HPDE6-E6E7 (cell line): ENCODE results near the gene MAD1L1.
"Not testable (repeated sequence)": the region's sequence is repeated elsewhere in the genome, so short reads cannot be mapped to it uniquely, and the experiment has no call there.

ENCODE experiments used
- DNase-seq: peaks from one replicate; pipeline ENCODE4 v3.0.0; 2011; ENCODE audit warnings: missing footprints; ENCODE audit errors: extremely low spot score

MAD1L1 gene

DNA sequence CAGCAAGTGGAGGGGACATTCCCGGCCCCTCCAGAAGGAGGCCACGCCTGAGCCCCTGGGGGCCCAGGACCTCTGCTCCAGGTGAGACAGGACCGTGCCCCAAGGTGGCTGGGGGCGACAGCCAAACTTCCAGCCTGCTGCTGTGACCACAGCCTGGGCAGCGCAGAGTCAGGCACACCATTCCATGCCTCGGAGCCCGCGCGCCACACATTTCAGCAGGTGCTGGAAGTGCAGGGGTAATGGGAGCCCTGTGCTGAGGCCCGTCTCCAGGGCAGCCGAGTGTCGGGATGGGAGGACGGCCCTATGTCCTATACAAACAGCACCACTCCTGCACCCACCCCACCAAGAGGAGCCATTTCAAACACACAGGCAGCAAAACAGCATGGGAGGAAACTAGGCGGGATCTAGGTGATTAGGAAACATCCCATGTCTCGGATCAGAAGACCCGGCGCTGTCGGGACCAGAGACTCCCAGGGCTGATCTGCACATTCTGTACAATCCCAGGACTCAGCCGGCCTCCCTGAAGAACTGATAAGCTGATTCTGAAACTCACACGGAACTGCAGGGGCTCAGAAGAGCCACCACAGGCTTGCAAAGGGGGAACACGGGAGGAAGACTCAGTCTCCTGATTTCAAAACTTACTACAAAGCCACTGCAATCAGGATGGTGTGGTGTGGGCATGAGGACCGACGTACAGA, 290.4 kb downstream of the MAD1L1 start:
- DNase-seq: no peak

GRCh38 chr7:1941464-1942242, 291.1 kb downstream of the MAD1L1 start:
- DNase-seq: no peak

- no peak for DNase-seq
These were observed 291.9 kb downstream of the MAD1L1 start for GRCh38 chr7:1940863-1941262.

GRCh38 chr7:1940402-1940786, 292.4 kb downstream of the MAD1L1 start:
- DNase-seq: no peak

DNA sequence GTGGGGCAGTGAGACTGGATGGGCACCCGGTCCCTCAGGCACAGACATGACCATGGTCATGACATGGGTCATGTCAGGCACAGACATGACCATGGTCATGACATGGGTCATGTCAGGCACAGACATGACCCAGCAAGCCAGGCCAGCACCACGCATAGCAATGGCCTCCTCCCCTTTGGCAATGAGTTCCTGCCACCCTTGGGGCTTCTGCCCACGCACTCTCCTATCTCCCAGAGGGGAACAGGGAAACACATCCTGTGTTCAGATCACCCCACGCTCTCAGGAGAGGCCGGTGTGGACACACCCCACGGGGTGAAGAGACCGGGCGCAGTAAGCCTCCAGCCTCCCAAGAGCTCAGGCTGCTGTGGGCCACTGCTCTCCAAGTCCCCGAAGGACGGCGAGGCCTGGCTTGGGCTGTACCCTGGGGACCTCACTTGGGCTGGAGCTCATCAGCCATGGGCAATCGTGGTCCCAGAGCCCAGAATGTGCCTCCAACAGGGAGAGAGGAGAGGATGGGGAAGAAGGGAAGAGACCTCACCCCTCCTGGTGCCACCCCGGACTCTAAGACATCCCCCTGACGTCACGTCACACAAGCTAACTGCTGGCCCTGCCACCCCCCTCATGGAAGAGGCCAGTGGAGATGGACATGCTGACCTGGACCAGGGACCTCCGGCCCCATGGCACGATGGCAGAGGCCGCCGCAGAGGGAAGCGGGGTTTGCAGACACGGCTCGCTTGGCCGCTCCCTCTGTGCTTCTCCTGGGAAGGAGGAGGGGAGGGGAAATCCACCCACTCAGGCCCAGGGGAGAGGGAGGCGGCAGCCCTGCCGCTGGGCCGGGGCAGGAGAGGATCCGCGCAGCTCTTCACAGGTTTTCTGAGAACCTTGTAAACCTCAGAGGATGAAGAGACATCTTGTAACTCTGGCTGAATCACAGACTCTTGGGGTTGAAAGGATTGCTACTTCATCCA, 293.0 kb downstream of the MAD1L1 start:
- DNase-seq: no peak

- no peak for DNase-seq
These were observed 293.8 kb downstream of the MAD1L1 start for GRCh38 chr7:1938788-1939433.

- no peak for DNase-seq
These were observed 295.5 kb downstream of the MAD1L1 start for GRCh38 chr7:1937252-1937605.

- no peak for DNase-seq
These were observed 296.1 kb downstream of the MAD1L1 start for GRCh38 chr7:1936531-1937251.

GRCh38 chr7:1936006-1936310, 296.8 kb downstream of the MAD1L1 start:
- no peak for DNase-seq

- DNase-seq: no peak
These were observed 297.4 kb downstream of the MAD1L1 start for GRCh38 chr7:1935176-1936005.

DNA sequence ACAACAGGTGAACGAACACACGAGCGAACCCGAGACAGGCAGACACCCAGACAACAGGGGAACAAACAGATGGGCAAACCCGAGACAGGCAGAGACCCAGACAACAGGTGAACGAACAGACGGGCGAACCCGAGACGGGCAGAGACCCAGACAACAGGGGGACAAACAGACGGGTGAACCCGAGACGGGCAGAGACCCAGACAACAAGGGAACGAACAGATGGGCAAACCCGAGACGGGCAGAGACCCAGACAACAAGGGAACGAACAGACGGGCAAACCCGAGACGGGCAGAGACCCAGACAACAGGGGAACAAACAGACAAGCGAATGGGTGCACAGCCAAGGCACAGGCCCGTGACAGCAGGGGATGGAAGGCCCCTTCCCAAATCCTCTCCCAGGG, 298.0 kb downstream of the MAD1L1 start:
- DNase-seq: no peak

- DNase-seq: no peak
These were observed 298.7 kb downstream of the MAD1L1 start for GRCh38 chr7:1934017-1934416.

DNA sequence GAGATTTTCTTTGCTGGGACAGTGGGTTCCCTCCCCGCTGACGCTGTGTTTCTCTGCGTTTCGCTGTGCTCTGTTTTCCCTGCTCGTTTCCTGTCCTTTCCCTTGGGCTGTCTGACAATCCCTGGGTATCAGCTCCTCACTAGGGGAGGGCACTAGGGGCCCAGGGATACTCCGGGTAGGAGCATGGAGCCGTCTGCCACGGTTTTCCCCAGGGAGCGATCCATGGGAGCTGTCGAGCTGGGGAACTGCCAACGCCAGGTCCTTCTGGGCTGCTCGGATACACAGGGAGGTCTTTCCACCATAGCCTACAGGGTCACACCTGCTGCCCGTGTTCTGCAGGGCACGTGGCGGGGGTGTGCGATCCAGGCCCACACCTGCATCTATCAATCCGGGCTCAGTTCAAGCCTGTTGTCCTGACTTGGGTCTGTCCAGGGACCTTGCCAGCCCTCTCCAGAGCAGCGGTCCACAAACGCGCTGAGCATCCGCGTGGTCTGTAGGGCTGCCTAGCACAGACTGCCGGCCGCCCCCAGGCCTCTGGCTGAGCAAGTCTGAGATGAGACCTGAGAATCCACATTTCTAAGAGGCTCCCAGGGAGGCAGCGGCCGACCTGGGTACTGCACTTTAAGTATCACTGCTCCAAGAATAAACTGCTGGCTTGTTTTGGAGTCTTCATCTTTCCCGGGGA, 299.5 kb downstream of the MAD1L1 start:
- DNase-seq: no peak

DNA sequence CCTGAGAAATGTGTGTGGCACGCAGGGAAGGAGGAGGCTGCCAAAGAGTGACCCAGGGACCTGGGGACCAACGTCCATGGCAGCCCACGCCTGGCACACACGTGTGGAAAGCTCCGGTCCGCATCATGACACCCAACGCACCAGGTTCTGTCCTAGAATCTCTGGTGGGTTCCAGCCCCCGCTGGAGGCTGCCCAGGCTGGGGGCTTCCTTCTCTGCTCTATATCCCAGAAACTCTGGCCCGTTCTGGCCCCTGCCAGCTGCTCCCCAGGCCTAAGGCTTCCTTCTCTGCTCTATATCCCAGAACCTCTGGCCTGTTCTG, 300.8 kb downstream of the MAD1L1 start:
- no peak for DNase-seq

DNA sequence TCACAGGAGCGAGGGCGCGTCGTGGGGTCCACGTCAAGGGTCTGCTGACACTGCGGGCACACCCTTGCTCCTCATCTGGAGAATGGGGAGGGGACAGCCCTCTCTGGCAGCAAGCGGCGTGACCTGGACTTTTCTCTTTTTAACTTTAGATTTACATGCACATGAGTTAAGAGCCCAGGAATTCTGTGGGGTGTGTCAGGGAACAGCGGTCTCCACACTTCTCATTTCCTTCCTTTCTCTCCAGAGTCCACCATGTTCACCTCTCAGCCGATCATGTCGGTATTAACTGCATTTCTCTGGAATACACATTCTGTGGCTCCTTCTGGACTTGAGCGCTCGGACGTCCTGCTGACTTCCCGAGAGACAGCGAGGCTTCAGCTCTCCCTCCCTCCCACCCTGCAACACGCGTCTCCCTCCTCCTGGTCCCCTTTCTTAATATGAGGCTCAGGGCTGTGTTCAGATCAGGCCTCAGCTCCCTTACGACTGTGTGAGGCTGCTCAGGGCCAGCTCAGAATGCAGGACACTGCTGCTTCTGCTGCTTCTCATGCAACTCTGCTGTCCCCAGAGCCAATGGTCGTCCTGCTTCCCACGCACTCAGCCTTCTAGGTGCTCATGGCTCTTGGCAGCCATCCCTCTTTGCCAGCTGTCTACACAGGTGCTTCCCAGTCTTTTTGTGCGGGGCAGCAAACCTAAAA, 301.3 kb downstream of the MAD1L1 start:
- no peak for DNase-seq

- DNase-seq: no peak
These were observed 302.2 kb downstream of the MAD1L1 start for GRCh38 chr7:1930381-1931065.

DNA sequence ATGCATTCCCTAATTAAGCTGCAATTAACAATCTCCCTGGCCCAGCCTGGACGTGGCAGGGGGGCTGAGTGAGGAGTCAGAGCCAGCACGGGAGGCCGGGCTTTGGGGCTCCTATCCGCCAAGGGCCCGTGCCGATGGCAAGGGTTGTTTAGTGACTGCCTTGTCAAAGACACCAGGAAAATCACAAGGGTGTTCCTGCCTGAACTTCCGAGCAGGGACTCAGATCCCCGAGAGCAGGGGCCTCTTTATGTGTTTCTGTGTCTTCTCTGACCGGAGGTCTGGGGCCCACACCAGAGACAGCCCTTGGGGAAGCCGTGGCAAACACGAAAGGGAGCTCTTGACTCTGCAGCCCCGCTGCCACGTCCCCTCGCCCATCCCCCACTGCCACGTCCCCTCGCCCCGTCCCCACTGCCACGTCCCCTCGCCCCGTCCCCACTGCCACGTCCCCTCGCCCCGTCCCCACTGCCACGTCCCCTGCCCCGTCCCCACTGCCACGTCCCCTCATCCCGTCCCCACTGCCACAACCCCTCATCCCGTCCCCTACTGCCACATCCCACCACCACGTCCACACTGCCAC, 303.3 kb downstream of the MAD1L1 start:
- not testable (repeated sequence) for DNase-seq

GRCh38 chr7:1928645-1929348, 303.9 kb downstream of the MAD1L1 start:
- DNase-seq: no peak
